Testis (tissue), 2 donors: Measurements from ENCODE around the gene PCNT.

ENCODE experiments used
- POLR2A ChIP-seq: fragments of 450-650 bp; IDR thresholded peaks from one replicate; pipeline ENCODE4 v1.6.1; 2017; ENCODE audit warnings: antibody characterized with exemption, mild to moderate bottlenecking, moderate library complexity
- TF ChIP-seq, protein P1 (sequence below), 3 experiments: fragments of 450-650 bp in 2 of 3; fragments of 200-600 bp in 1 of 3; sonication (generic) in 1 of 3; IDR thresholded peaks; one replicate each; pipeline ENCODE4 v1.5.1; 2016 to 2019; ENCODE audit warnings: antibody characterized with exemption in 3 of 3, mild to moderate bottlenecking in 2 of 3, moderate library complexity in 1 of 3

DNA sequence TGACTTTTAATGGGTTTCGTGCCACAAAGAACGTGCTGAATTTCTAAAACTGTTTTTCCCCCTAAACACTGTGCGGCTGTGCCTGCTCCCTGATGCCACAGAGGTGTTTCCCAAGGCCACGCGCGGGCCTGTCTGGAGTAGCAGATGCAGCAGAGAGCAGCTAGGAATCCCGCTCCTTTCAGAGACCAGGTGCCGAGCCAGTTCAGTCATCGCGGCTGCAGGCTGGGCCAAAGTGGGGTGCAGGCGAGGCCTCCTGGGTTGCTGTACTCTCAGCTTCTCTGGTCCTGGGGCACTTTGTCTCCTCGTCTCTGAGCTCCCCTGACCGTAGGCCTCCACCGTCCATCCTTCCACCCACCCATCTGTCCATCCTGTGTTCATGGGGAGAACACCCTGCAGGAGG lies 117.4 kb downstream of the PCNT start:
- TF ChIP-seq, protein P1, sequence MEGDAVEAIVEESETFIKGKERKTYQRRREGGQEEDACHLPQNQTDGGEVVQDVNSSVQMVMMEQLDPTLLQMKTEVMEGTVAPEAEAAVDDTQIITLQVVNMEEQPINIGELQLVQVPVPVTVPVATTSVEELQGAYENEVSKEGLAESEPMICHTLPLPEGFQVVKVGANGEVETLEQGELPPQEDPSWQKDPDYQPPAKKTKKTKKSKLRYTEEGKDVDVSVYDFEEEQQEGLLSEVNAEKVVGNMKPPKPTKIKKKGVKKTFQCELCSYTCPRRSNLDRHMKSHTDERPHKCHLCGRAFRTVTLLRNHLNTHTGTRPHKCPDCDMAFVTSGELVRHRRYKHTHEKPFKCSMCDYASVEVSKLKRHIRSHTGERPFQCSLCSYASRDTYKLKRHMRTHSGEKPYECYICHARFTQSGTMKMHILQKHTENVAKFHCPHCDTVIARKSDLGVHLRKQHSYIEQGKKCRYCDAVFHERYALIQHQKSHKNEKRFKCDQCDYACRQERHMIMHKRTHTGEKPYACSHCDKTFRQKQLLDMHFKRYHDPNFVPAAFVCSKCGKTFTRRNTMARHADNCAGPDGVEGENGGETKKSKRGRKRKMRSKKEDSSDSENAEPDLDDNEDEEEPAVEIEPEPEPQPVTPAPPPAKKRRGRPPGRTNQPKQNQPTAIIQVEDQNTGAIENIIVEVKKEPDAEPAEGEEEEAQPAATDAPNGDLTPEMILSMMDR (IDR thresholded peaks at IDR 0.05) = no peak
- no peak for TF ChIP-seq POLR2A
